Renal pelvis (tissue), 4 donors: ENCODE data around the gene BORCS8. TPM values are rescaled to one million over a fixed set of nuclear protein-coding genes. Genes with fewer than 3 reads are reported as not detected.
"Not testable (repeated sequence)": the region's sequence is repeated elsewhere in the genome, so short reads cannot be mapped to it uniquely, and the experiment has no call there.

Source experiments
- DNase-seq: peaks from one replicate; pipeline ENCODE4 v3.0.0-alpha.2; 2013
- polyA plus RNA-seq, 3 donors: library from polyadenylated mRNA; unstranded; fragments of 120-200 nt; gene quantifications; one replicate each; pipeline ENCODE4 v1.2.1, GENCODE V29; 2013; ENCODE audit not compliant: insufficient read length in 3 of 3

Gene BORCS8
- polyA plus RNA-seq, 3 donors: 19.5 to 22.7 (median 20.7) TPM

- no peak for DNase-seq
These were observed 36.3 kb downstream of the BORCS8 start for GRCh38 chr19:19155495-19156219.

DNA sequence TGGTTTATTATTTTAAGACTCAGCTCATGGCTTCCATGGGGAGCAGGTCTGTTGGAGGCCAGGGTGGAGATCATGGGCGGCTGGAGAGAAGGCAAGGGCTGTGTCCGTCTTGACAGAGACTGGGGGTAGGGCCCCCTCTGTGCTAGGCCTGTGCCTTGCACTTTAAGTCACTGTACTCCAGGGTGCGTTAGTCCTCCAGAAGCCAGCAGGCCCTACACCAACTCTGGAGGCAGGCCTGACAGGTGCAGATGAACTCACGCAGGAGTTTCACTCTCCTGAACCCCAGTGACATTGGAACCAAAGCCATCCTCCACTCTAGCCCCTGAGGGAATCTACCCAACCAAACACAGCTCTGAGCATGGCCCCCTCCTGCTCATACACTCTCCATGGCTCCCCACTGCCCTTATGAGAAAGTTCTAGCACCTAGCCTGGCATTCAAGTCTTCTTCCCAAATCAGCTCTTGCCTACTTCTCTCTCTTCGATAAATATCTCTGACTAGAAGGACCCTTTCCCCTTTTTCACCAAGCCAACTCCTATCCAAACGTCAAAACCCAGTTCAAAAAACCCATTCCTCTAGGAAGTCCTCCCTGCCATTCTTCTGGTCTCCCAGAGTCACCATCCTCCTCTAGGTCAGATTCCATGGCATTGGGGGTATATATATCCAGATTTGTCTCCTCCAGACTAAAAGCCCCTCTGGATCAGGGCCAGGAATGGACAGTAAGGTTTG lies 37.0 kb downstream of the BORCS8 start:
- DNase-seq: no peak

DNA sequence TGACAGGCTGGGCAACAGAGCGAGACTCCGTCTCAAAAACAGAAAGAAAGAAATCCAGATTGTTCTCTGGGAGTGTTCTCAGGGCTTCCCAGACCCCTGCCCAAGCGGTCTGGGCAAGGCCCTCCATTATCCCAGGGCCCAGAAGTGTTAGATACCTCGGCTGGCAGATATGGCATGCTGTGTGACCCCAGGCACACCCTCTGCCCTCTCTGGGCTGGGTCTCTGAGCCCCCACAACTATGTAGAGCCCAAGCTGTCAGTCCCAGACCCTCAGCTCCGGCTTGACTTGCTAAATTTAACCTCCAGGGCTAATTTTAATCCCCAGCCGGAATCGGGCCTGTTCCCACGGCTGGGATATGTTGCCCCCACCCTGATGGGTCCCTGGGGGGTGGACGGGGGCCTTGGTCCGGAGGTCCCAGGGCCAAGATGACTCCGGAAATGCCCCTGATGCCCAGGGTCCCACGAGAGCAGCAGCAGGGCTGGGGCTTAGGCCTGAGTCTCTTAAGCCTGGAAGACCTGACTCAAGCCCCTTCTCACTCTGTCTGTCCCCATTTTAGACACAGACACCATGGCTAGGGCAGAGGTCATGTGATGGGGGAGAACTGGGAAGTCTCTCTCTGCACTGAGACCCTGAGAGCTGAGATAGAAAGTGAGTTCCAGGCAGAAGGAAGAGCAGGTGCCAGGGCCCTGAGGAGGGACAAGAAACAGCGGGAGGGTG lies 39.1 kb downstream of the BORCS8 start:
- DNase-seq: no peak

DNA sequence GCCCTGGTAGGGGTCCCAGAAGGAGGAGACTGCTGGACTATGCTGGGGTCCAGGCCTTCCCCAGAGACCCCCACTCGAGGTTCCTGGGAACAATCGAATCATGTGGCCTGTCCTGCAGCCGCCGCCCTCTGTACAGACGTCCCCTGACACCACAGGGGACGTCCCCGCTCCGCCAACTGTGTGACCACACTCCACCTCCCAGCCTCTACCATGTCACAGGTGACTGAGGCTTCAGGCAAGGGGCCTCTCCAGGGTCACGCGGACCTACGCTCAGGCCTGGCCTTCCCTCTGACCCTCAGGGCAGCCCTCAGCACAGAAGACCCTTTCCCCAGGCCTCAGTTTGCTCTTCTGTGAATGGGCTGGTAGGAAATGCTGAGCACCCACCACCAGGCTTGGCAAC lies 40.5 kb downstream of the BORCS8 start:
- DNase-seq: no peak

- DNase-seq: no peak
These were observed 42.5 kb downstream of the BORCS8 start for GRCh38 chr19:19149435-19149834.

DNA sequence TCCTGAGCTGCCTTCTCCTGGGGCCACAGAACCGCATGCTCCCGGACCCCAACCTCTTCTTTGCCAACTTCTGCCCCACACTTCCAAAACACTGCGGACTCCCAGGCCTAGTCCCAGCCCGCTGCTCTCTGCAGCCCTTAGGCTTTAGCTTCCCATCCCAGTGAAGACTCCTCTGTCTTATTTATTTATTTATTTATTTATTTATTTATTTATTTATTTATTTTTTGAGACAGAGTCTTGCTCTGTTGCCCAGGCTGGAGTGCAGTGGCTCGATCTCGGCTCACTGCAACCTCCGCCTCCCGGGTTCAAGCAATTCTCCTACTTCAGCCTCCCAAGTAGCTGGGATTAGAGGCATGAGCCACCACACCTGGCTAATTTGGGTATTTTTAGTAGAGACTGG lies 43.4 kb downstream of the BORCS8 start:
- not testable (repeated sequence) for DNase-seq

- no peak for DNase-seq
These were observed 44.6 kb downstream of the BORCS8 start for GRCh38 chr19:19147344-19147743.

DNA sequence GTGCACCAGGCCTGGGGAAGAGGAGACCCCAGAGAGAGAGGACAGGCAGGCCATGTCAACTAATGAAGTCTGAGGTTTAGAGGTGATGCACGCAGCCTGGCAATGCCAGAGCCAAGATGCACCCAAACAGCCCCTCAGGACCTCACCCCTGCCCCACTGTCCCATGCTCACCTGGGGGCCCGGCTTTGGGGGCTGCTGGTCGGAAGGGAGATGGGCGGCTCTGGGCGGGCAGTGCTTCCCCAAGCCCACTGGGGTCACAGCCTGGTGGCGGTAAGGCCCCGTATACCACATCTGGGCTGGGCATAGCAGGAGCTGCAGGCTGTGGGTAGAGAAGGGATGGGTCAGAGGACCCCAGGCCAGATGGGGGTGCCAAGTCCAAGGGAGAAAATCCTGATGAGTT lies 45.1 kb downstream of the BORCS8 start:
- DNase-seq: no peak

- DNase-seq: no peak
These were observed 46.0 kb downstream of the BORCS8 start for GRCh38 chr19:19145684-19146608.

DNA sequence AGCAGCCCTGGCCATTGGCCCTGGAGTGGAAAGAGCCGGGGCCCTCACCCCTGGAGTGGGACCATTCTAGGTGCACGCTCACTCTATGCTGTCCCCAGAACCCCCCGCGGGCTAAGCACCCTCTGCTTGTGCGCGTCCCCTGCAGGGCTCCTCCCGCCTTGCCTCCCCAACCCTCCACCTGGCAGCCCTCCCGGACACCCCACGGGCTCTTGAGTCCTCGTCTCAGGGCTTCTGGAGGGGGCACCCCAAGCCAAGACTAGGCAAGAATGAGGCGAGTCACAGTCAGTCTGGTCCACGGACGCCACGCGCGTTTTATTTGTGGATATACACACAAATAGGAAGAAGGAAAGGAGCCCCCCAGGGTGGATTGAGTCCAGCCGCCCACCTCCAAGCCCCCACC lies 46.7 kb downstream of the BORCS8 start:
- DNase-seq: no peak

DNA sequence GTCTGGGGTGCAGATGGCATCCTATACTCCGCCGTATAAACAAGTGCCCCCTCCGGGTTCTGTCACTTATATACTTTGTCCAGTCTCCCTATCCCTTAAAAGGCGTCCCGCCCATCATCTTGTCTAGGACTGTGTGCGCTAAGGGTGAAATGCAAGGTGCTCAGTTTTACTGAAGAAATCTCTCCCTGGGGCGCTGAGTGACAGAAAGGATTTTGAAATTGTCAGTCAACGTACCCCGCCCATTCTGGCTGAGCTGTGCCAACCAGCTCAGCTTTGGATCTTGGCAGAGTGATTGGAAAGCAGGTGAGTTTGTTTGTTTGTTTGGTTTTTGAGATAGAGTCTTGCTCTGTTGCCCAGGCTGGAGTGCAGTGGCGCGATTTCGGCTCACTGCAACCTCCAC lies 49.6 kb downstream of the BORCS8 start:
- DNase-seq: no peak

DNA sequence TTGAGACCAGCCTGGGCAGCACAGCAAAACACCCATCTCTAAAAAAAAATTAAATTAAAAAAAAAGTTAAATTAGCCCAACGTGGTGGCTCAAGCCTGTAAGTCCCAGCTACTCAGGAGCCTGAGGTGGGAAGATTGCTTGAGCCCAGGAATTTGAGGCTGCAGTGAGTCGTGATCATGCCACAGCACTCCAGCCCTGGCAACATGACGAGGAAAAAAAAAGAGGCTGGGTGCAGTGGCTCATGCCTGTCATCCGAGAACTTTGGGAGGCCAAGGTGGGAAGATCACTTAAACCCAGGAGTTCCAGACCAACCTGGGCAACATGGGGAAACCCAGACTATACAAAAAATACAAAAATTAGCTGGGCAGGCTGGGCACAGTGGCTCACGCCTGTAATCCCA lies 51.5 kb downstream of the BORCS8 start:
- no peak for DNase-seq

GRCh38 chr19:19139876-19140229 lies 52.1 kb downstream of the BORCS8 start:
- DNase-seq: no peak

- peak; percentile 98 for DNase-seq
These were observed 53.6 kb downstream of the BORCS8 start, which contains the start of gene TMEM161A for GRCh38 chr19:19138109-19138981. Gene TMEM161A, minus strand, starts transcription at chr19:19138478. Its CDS starts 50 bp downstream, at chr19:19138428.

- no peak for DNase-seq
These were observed 54.3 kb downstream of the BORCS8 start for GRCh38 chr19:19137556-19138108.

DNA sequence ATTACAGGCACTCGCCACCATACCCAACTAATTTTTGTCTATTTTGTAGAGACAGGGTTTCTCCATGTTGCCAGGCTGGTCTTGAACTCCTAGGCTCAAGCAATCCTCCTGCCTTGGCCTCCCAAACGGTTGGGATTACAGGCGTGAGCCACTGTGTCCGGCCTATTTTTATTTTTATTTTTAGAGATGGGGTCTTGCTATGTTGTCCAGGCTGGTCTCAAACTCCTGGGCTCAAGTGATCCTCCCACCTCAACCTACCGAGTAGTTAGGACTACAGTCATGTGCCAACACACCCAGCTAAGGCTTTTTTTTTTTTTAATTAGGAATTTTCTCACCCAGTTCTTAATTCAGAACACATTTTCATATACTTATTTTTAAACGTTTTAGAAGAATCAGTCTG lies 56.2 kb downstream of the BORCS8 start:
- DNase-seq: not testable (repeated sequence)

- peak; percentile 68 for DNase-seq
These were observed 57.2 kb downstream of the BORCS8 start for GRCh38 chr19:19134687-19135158.

- no peak for DNase-seq
These were observed 58.0 kb downstream of the BORCS8 start for GRCh38 chr19:19133985-19134384.

GRCh38 chr19:19132912-19133311 lies 59.0 kb downstream of the BORCS8 start:
- DNase-seq: no peak

GRCh38 chr19:19131989-19132388 lies 60.0 kb downstream of the BORCS8 start:
- no peak for DNase-seq
